HepG2 (cell line): Measurements from ENCODE around the gene VWA3A. TPM values are rescaled to one million over a fixed set of nuclear protein-coding genes. Genes with fewer than 3 reads are reported as not detected.
A peak's percentile ranks its signal among the peaks of the same experiment; 100 is the strongest.

Source experiments
- ARID3A ChIP-seq: IDR thresholded peaks from 2 replicates; pipeline ENCODE4 v1.6.1; 2012; ENCODE audit warnings: low read depth, low read length, improper control_type of control experiment
- ARID5B ChIP-seq: IDR thresholded peaks from 2 replicates; pipeline ENCODE4 v1.4.0; 2020; ENCODE audit warnings: mild to moderate bottlenecking, missing genetic modification reagents
- BRD4 ChIP-seq: sonication (generic); formaldehyde crosslinking; IDR thresholded peaks from 2 replicates; pipeline ENCODE4 v1.4.0; 2020; ENCODE audit warnings: missing genetic modification reagents
- FUBP1 ChIP-seq: sonication (generic); formaldehyde crosslinking; IDR thresholded peaks from 2 replicates; pipeline ENCODE4 v1.5.1; 2020; ENCODE audit warnings: missing genetic modification reagents, mild to moderate bottlenecking, borderline replicate concordance
- GZF1 ChIP-seq: sonication (generic); formaldehyde crosslinking; IDR thresholded peaks from 2 replicates; pipeline ENCODE4 v1.5.1; 2020; ENCODE audit warnings: mild to moderate bottlenecking, missing genetic modification reagents
- KDM2A ChIP-seq: sonication (generic); formaldehyde crosslinking; IDR thresholded peaks from 2 replicates; pipeline ENCODE4 v1.4.0; 2020; ENCODE audit warnings: low read depth, missing genetic modification reagents, borderline replicate concordance
- PHF5A ChIP-seq: IDR thresholded peaks from one replicate; pipeline ENCODE4 v1.6.1; 2018; ENCODE audit warnings: low read depth, missing genetic modification reagents; ENCODE audit not compliant: unreplicated experiment
- SP1 ChIP-seq, 2 experiments: fragments of 450-650 bp in 1 of 2; sonication (generic) in 1 of 2; formaldehyde crosslinking in 1 of 2; IDR thresholded peaks; 2 replicates each; pipeline versions ENCODE4 v1.4.0 to v1.6.1; 2016 to 2020; ENCODE audit warnings: missing genetic modification reagents in 1 of 2
- TERF1 ChIP-seq: sonication (generic); formaldehyde crosslinking; IDR thresholded peaks from 2 replicates; pipeline ENCODE4 v1.8.0; 2022; ENCODE audit warnings: mild to moderate bottlenecking, missing genetic modification reagents, moderate library complexity
- UBTF ChIP-seq: sonication (generic); formaldehyde crosslinking; IDR thresholded peaks from 2 replicates; pipeline ENCODE4 v1.4.0; 2020; ENCODE audit warnings: mild to moderate bottlenecking, missing genetic modification reagents
- ZMAT3 ChIP-seq: sonication (generic); formaldehyde crosslinking; conservative IDR thresholded peaks from 2 replicates; pipeline ENCODE4 v1.7.0; 2021; ENCODE audit warnings: missing genetic modification reagents
- ZNF446 ChIP-seq: sonication (generic); formaldehyde crosslinking; IDR thresholded peaks from 2 replicates; pipeline ENCODE4 v1.5.0; 2020; ENCODE audit warnings: mild to moderate bottlenecking, missing genetic modification reagents
- ZNF775 ChIP-seq: sonication (generic); formaldehyde crosslinking; IDR thresholded peaks from 2 replicates; pipeline ENCODE4 v1.4.0; 2020; ENCODE audit warnings: missing genetic modification reagents, mild to moderate bottlenecking, moderate library complexity, borderline replicate concordance
- polyA plus RNA-seq, 8 experiments: library from polyadenylated mRNA; depleted of rRNA in 3 of 8; stranded (reverse) in 7 of 8; unstranded in 1 of 8; fragments of >200 nt; fragmentation: Illumina TruSeq in 4 of 8; extraction: Trizol in 4 of 8; gene quantifications; 2 replicates each; pipeline versions ENCODE4 v1.2.1 to v1.2.3, GENCODE V29; 2011 to 2016; ENCODE audit warnings: low read depth in 4 of 8, missing spikeins in 1 of 8, mixed read lengths in 1 of 8; ENCODE audit not compliant: insufficient read depth in 1 of 8
- total RNA-seq, 5 experiments: library from RNA; depleted of rRNA; stranded (reverse); fragments of >200 nt; fragmentation: Illumina TruSeq; extraction: Trizol; gene quantifications; 2 replicates each; pipeline ENCODE4 v1.2.3, GENCODE V29; 2016; ENCODE audit warnings: low read depth in 1 of 5
- TF ChIP-seq, protein P1 (sequence below): IDR thresholded peaks from 2 replicates; pipeline ENCODE4 v1.6.1; 2016; ENCODE audit warnings: low read depth

Gene VWA3A
- total and polyA plus RNA-seq, 2 of the 13 experiments (the other 11 are each of a cell fraction or from before 2014, with no cell fraction given) = 0.03 to 0.07 TPM

GRCh38 chr16:22190776-22191531 lies 98.6 kb downstream of the VWA3A start (continued):
- TF ChIP-seq ARID5B (no peak), UBTF (CRISPR knock-in tag) (peak; percentile 71), SP1 (IDR thresholded peaks at IDR 0.05) (no peak), SP1 (CRISPR knock-in tag; IDR thresholded peaks at IDR 0.05) (peak; percentile 71), ZNF446 (CRISPR knock-in tag) (peak; percentile 44), ZMAT3 (0 out of 2 replicates have a peak, but pooled peaks have one; percentile 6), KDM2A (CRISPR knock-in tag) (peak; percentile 48; the same call in 1 of the 2 replicates), PHF5A (CRISPR knock-in tag) (peak; percentile 6), BRD4 (CRISPR knock-in tag) (peak; percentile 66; the same call in 1 of the 2 replicates), TERF1 (no peak), ZNF775 (CRISPR knock-in tag) (peak; percentile 98), ARID3A (peak; percentile 8; the same call in 1 of the 2 replicates), FUBP1 (CRISPR knock-in tag) (no peak), GZF1 (CRISPR knock-in tag) (0 out of 2 replicates have a peak, but pooled peaks have one; percentile 88)
- TF ChIP-seq, protein P1, sequence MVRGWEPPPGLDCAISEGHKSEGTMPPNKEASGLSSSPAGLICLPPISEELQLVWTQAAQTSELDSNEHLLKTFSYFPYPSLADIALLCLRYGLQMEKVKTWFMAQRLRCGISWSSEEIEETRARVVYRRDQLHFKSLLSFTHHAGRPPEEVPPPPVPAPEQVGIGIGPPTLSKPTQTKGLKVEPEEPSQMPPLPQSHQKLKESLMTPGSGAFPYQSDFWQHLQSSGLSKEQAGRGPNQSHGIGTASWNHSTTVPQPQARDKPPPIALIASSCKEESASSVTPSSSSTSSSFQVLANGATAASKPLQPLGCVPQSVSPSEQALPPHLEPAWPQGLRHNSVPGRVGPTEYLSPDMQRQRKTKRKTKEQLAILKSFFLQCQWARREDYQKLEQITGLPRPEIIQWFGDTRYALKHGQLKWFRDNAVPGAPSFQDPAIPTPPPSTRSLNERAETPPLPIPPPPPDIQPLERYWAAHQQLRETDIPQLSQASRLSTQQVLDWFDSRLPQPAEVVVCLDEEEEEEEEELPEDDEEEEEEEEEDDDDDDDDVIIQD (CRISPR knock-in tag) = peak; percentile 53
